Femur (tissue), 1 donor: Measurements from ENCODE around the gene SCAI.
"Not testable (repeated sequence)": the region's sequence is repeated elsewhere in the genome, so short reads cannot be mapped to it uniquely, and the experiment has no call there.

Experiments used
- DNase-seq: peaks from one replicate; pipeline ENCODE4 v3.0.0-alpha.2; 2017

Gene SCAI

DNA sequence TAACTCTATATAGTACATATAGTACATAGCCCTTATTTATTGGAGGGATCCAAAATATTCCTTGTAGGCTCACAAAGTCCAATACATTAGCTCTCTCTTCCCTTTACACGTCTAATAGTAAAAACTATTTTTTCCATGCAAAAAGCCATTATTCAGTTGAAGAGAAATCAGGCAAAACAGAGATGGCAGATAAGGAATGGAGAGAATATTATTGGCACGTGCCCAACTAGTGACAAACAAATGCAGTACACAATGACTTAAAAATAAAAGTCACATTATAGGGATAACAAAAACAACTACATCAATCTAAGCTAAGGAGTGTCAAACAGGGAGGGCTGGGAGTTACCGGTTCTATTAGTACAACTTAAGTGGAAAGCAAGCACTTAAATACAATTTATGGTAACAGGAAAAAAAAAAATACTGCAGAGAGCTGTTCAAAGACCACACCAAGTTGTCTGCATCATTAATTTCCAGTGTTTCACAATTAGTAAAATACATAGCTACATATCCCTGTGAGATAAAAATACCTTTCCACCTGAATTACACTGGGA is 4.1 kb upstream of the SCAI start:
- DNase-seq = no peak

DNA sequence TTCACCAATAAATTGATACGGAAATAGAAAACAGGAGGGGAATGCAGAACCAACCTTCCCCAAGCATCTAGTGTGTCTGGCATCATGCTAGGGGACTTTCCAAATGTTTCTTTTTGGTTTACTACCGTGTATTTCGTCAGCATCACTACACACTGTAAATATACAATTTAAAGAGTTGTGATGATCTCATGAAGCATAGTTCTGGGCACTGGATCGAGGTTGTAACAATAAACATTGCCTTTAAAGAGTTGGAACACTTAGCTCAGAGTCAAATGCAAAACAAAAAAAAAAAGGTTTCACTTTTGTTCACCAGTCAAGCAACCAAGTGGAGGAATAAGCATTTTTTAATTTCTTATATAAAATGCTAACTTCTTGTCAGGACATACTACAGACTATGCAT is 2.9 kb upstream of the SCAI start:
- DNase-seq = no peak

DNA sequence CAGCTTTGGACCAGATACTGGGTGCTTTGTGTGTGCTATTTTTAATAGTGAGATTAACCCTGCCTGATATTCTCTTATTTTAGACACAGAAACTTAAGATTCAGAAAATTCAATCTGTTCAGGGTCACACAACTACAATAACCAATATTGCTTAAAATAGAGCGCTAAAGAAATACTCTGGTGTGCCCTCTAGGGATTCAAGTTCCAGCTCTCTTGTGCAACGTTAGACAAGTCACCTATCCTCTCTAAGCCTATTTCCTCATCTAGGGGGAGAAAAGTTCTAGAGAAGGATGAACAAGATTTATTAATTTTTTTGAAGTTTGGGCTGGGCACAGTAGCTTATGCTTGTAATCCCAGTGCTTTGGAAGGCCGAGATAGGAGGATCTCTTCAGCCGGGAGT is 2.1 kb upstream of the SCAI start:
- DNase-seq = no peak

DNA sequence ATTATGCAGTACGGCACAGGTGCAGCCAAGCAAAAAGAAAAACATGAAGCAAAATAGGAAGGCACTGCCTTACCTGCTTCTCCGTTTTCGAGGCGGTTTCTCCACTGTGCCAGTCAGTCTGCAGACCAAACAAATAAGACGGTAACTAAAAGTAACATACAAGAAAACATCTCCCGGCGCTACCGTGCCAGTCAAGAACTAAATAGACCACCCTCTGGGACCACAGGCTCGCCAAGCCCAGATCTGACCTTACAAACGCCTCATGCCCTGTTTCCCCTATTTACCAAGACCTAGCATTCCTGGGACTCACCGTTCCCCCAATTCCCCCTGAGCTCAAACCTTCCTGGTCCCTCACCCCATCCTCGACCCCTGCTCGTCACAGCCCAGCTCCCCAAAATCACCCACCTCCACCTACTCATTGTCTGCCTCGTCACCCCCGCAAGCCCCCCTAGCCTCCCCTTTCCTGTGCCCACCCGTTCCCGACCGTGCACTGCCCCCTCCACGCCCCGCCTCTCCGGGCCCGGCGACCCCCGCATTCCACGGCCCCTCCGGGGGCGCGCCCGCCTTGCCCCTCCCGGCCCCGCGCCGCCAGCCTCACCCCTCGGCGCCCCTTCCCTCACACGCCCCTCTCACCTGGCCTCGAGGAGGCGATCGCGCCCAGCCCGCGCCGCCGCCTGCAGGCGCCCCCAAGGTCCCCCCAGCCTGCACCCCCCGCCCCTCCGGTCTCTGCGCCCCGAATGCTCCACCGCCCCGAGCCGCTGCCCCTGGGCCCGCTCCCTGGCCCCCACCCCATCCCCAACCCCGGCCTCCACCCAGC is 560 bp downstream of the SCAI start:
- DNase-seq = peak; percentile 24

DNA sequence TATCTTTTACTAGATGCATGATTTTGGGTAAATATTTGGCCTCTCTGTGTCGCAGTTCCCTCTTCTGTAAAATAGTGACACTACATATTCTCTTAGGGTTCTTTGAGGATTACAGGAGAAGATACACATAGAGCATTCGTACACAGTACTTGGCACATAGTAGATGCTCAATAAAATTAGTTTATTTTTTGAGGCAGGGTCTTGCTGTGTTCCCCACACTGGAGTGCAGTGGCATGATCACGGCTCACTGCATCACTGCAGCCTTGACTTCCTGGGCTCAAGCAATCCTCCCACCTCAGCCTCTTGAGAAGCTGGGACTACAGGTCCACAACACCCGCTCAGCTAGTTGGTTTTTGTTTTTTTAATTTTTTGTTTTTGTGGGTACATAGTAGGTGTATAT is 1.6 kb downstream of the SCAI start:
- DNase-seq = no peak

GRCh38 chr9:125141251-125141650 is 2.1 kb downstream of the SCAI start:
- DNase-seq = no peak

DNA sequence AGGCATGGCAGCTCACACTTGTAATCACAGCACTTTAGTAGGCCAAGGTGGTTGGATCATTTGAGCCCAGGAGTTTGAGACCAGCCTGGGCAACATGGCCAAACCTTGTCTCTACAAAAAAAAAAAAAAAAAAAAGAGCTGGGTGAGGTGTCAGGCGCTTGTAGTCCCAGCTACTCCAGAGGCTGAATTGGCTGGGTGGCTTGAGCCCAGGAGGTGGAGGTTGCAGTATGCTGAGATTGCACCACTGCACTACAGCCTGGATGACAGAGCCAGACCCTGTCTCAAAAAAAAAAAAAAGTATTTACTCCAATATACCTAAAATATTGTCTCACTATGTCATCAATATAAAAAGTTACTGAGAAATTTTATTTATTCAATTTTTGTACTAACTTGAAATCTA is 2.8 kb downstream of the SCAI start:
- no peak for DNase-seq

DNA sequence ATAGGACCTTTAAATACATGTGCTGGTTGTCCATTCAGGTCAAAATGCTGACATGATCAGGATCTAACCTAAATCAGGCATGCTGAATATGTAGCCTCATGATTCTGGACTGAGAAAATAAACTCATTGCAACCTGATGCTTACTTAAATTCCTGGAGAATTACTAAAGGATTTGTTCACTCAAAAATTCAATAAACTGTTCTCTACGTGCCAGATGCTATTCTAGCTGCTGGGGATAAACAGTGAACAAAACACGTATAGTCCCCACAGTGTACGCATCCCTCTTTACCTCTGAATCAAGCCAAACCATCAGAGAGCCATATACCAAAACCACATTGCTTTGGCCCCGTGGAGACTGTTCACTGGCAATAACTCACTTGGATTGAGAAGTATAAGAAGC is 6.1 kb downstream of the SCAI start:
- no peak for DNase-seq

GRCh38 chr9:125134976-125135375 is 8.4 kb downstream of the SCAI start:
- DNase-seq = no peak

DNA sequence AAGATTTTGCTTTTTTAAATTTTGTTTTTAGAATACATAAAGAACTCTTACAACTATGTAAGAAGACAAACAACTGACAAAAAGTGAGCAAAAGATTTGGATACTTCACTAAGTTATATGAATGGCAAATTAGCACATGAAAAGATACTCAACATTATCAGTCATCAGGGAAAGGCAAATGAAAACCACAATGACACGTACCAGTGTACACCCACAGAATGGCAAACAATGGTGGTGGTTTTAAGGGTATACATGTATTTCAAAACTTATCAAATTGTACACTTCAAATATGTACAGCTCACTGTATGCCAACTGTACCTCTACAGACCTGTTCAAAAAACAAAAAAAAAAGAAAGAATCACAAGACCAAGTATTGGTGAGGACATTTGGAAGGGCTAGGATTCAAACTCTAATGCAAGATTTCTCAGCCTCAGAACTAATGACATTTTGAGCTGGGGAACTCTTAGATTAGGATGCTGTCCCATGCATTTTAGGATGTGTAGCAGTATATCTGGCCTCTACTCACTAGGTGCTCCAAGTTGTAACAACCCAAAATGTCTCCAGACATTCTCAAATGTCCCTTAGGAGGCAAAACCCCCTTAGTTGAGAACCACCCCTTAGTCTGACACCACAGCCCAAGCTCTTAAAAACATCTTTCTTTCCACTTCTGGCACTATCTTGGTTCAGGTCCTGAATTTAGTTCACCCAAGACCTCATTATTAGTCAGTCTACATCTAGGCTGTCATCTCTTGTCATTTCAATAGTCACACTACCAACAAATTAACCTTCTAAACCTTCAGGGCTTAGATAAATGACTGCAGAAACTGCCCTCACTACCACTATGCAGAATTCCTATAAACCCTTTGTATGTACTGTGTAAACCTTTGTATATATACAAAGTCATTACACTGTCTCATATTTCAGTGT is 9.7 kb downstream of the SCAI start:
- no peak for DNase-seq

DNA sequence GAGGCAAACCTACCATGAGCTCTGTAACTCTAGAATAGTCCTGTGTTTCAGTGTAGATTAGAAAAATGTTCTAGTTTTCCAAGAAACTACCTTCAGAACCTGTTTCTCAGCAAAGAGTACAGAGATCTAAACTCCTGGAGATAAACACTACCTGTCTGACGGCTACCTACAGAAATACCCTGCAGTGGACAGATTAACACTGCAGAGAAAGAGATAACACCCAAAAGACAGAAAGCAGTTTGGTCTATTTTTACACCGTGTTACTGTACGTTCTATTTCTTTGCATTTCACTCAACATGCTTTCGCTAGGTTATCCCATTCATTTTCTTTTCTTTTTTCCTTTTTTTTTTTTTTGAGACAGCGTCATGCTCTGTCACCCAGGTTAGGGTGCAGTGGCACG is 11.6 kb downstream of the SCAI start:
- DNase-seq = no peak

DNA sequence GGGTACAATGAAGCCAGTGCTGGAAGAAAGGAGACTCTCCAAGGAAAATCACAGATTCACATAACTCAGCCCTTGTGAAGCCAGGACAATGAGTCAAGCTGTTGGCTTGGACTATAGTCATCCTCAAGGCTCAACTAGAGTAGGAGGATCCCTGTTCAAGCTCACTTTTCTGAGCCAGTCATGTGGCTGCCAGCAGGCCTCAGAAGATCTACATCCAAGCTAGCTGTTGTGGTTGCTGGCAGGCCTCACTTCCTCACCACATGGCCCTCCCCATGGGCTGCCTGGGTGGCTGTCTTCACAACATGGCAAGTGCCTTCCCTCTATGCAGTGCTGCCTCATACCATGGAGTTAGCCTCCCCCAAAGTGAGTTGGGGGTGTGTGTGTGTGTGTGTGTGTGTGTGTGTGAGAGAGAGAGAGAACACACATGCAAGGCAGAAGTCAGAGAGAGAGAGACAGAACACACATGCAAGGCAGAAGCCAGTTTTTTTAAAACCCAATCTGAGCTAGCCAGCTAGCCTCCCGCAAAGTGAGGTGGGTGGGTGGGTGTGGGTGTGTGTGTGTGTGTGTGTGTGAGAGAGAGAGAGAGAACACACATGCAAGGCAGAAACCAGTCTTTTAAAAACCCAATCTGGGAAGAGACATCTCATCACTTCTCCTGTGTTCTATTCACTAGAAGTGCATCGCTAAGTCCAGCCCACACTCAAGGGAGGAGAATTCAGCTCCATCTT is 17.1 kb downstream of the SCAI start:
- DNase-seq = peak; percentile 94

DNA sequence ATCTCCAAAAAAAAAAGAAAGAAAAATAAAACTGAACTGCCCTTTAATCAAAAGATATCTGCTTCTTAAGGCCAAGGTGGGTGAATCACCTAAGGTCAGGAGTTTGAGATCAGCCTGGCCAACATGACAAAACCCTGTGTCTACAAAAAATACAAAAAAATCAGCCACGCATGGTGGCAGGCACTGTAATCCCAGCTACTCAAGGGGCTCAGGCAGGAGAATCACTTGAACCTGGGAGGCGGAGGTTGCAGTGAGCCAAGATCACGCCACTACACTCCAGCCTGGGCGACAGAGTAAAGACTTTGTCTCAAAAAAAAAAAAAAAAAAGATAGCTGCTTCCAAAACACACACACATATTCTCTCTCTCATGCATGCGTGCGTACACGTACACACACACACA is 17.8 kb downstream of the SCAI start:
- no peak for DNase-seq

DNA sequence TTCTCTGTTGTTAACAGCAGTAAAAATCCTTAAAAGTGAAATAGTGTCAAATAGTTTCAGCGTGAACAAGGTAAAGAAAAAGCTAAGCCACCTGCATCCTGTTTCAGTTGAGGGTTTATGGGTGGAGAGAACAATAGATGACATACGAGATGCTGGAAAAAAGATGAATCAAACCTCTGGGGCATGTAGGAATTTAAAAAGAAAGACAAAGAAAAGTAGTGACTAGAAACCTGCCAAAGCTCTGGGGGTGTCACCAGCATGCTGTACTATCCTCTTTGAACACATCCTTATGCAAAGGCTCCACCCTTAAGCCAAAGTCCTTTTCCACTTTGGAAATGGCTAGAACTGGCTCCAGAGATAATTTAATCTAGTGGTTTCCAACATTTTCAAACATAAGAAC is 22.2 kb downstream of the SCAI start:
- DNase-seq = no peak

GRCh38 chr9:125119643-125120286 is 23.6 kb downstream of the SCAI start:
- DNase-seq = no peak

GRCh38 chr9:125118696-125119095 is 24.6 kb downstream of the SCAI start:
- DNase-seq = not testable (repeated sequence)

- not testable (repeated sequence) for DNase-seq
These were observed 28.8 kb downstream of the SCAI start for GRCh38 chr9:125114503-125114902.

DNA sequence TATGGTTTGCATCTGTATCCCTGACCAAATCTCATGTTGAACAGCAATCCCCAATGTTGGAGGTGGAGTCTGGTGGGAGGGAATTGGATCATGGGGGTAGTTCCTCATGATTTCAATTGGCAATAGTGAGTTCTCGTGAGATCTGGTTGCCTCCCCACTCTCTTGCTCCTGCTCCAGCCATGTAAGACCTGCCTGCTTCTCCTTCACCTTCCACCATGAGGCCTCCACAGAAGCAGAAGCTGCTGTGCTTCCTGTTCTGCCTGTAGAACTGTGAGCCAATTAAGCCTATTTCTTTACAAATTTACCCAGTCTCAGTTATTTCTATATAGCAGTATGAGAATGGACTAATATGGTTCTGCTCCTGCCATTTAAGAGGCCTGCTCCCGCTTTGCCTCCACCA is 32.9 kb downstream of the SCAI start:
- DNase-seq = no peak

DNA sequence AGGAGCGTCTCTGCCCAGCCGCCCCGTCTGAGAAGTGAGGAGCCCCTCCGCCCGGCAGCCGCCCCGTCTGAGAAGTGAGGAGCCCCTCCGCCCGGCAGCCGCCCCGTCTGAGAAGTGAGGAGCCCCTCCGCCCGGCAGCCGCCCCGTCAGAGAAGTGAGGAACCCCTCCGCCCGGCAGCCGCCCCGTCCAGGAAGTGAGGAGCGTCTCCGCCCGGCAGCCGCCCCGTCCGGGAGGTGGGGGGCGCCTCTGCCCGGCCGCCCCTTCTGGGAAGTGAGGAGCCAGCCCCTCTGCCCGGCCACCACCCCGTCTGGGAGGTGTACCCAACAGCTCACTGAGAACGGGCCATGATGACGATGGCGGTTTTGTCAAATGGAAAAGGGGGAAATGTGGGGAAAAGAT is 34.8 kb downstream of the SCAI start:
- not testable (repeated sequence) for DNase-seq

GRCh38 chr9:125106285-125106893 is 36.9 kb downstream of the SCAI start:
- DNase-seq = no peak

DNA sequence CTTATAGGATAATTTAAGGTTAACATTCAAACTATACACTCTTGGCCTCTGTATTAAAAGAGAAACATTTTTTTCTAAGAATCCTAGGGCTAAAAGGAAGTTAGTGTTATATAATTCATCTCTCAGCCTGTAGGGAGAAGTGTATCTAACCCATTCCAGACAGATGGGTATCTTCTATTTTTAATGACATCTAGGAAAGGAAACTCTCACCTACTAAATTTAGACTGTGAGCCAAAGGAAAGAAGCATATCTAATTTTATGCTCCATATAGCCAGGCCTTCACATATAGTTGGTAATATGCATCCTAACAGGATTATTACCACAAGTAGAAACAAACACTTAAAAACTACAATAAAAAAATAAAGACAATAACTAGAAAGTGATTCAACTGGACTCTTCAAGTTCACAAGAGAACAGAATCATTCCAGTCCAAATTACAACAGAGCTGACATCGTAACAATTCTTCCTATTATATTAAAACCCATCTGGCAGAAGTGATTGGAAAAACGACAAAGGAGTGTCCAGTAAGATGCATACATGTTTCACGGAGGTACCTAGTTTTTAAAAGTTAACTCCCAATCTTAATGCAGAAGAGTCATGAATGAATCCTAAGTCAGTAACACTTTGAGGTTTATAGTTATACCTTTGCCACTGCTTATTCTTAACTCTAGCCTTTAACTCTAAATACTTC is 39.4 kb downstream of the SCAI start:
- no peak for DNase-seq
